ENCODE measurements around the gene GABRB1.

The GABRB1 gene

DNA sequence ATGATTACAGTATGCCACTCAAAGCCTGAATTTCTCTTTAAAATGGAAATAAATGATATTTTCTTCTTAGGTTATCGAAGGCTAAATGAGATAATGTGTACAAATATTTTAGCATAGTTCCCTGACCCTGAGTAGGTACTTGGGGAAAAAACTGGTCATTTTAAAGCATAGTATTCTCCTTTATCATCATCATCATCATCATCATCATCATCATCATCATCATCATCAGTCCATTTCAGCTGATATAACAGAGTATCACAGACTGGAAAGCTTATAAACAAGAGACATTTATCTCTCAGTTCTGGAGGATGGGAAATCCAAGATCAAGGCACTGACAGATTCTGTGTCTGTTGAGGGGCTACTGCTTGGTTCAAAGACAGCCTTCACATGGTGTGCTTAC is 13.9 kb downstream of the GABRB1 start:
- in situ Hi-C loops (cut with HindIII; ENCODE audit: low sequenced_read_pairs): no loop called here

DNA sequence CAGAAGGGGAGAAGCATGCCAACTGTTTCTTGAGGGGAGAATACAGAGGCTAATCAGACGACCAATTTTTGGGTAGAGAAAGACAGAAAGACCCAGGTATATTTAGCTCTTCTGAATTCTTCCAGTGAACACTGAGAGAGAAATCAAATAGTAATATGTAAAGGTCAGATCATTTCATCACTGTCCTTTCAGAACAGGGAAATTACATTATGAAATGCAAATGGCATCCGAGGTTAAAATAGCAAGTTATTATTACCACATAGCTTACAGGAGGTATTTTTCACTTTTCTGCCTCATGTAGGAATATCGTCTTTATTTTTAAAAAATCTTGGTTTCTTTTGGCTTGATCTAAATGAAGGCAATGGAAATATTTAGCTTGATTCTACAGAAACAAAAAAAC is 18.0 kb downstream of the GABRB1 start:
- in situ Hi-C loops (cut with HindIII; ENCODE audit: low sequenced_read_pairs): no loop called here

DNA sequence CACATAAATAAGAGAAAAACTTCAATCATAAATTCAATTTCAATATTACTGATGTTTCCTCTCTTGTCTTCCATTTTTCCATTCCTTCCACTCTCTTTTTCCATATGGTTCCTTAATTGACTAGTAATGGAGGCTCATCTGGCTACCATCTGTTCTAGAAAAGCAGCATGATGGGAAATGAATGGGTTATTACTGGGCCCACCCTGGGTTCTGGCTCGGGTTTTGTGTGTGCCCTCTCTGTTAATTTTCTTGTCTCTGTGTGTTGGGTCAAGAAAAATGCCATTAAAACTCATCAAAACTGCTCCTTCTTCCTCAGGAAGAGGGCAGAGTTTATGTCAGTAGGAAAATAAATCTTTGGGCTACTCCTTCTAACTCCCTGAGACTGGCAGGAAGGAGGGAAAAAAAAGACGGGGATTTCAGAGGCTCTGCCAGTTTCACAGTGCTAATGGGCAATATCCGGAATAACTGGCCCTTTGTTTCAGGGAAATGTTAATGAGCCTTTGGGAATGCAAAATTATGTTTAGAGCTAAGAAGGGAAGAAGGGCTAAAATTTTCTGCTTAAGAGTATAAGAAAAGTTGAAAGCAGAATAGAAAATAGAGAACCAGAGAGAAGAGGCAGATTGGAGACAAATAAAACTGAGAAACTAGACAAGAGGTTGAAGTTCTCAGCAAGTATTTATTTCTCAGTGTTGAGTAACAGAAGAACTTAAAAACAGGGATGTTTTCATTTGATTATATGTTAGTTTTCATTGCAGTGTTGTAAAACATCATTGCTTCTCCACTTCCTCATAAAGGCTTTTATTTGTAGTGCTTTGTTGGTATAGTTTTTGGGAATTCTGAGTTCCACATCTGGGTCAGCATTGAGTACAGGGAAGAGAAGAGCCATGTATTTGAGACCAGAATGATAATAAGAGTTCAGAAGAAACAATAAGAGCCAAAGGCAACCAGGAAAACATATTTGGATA is 19.7 kb downstream of the GABRB1 start:
- in situ Hi-C loops (cut with HindIII; ENCODE audit: low sequenced_read_pairs): no loop called here

DNA sequence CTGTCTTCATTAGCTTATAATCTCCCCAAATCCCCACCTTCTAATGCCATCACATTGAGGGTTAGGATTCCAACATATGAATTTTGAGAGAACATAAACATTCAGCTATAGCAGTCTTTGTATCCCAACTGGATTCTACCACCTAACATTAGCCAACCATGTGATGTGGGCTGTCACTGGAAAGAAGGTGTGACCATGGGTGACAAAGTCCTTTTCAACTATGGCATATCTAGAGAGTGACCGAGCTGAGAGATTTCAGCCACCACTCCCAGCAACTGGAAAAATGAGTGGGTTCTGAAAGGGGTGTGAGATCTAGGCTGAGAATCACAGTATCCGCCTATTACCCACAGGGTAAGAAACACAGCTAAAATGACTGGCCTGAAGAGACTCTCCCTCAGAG is 22.1 kb downstream of the GABRB1 start:
- in situ Hi-C loops (cut with HindIII; ENCODE audit: low sequenced_read_pairs): no loop called here

DNA sequence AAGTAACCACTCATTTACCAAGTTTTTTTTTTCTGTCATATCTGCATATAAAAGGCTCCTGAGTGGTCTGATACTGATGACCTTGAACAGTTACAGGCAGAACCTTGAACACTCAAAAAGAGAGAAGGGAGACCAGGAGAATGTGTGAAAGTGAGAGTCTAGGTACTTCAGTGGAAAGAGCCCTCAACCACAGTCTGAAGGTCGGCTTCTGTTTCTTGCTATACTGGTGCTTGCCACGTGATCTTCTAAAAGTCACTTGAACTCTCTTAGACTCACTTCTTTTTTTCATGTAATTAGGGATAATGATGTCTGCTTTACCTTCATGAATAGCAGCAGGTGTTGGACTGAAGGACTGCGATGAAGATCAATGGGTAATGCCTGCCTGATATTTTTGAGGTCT is 22.8 kb downstream of the GABRB1 start:
- in situ Hi-C loops (cut with HindIII; ENCODE audit: low sequenced_read_pairs): no loop called here

DNA sequence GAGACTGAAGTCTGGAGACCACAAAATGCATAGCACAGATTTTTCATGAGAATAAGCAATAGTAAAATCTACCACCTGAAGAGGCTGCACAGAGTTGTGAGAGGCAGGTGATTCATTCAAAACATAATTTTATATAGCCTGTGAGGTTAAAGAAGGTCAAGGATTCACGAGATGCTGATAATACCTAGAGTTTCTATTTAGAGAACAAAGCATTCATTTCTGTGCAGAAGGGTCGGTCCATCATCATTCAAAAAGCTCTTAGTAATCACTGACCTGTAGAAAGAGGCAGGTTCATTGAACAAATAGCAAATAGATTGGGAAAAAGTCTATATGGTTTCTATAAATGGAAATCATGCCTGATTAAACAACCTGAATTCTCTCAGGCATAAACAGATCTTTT is 26.6 kb downstream of the GABRB1 start:
- in situ Hi-C loops (cut with HindIII; ENCODE audit: low sequenced_read_pairs): no loop called here

DNA sequence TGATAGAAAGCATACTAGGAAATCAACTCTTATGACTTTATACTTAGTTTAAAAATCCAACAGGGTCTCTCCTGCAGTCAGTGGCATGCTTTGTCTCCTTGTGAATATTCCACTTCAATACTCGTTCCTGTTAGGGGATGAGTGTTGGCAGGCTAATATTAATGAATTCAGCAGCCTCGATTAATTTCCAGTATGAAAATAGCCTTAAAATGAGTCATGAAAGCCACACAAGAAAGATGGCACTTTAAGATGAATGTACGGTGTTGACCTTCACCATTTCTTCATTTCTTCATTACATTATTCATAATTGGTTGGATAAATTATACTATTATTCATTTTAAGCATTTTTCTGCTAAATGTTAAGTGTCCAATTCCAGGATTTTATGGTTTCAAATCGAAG is 29.2 kb downstream of the GABRB1 start:
- in situ Hi-C loops (cut with HindIII; ENCODE audit: low sequenced_read_pairs): no loop called here

DNA sequence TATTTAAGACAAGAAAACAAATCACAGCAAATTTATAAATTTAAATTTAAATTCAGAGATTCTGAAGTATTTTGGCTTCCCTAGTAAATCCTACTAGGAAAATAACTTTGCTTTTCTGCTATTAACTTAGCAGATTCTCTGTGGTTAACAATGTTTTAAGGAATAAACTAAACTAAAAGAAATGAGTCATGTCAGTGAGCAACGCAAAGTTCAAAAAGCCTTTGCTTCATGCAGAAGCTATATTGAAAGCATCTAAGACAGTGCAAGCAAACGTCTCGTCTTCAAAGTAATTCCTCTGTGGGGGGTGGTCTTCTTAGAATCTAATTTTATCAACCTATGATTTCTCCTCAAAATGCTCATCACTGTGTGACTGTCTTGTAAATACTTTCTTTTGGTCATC is 30.1 kb downstream of the GABRB1 start:
- in situ Hi-C loops (cut with HindIII; ENCODE audit: low sequenced_read_pairs): no loop called here

DNA sequence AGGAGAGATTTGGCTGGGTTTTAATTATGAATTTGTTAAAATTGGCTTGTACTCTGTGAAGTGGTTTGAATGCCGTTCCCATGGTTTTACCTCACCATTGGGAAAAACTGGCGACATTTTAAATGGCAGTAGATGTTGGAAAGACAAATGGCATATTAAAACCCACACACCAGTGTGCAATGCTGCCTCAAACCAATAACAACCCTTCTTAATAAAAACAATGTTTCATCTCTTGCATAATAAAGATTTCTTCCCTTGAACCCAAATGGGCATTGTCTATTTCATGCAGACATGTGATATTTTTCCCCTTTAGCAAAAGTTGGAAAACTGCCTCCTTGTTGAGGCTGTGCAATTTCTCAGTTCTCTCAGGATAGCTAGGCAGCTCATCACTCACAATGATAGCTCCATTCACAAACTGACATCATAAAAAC is 33.7 kb downstream of the GABRB1 start:
- in situ Hi-C loops (cut with HindIII; ENCODE audit: low sequenced_read_pairs): no loop called here

DNA sequence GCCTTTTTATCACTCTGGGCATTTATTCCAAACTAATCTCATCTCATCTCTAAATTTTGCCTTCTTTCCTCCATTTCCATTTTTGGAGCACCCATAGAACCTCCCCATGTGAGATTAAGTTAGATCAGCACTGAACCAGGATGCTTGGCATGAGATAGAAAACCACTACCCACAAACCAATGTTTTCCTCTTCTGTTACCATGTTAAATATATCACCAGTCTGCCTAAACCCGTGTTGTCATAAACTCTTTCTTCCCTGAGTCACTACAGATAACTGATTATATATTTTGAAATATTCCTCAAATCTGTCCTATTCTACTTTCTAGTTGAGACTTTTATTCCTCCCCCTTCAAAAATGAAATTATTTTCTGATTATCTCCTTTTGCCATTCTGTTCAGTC is 37.6 kb downstream of the GABRB1 start:
- in situ Hi-C loops (cut with HindIII; ENCODE audit: low sequenced_read_pairs): no loop called here

DNA sequence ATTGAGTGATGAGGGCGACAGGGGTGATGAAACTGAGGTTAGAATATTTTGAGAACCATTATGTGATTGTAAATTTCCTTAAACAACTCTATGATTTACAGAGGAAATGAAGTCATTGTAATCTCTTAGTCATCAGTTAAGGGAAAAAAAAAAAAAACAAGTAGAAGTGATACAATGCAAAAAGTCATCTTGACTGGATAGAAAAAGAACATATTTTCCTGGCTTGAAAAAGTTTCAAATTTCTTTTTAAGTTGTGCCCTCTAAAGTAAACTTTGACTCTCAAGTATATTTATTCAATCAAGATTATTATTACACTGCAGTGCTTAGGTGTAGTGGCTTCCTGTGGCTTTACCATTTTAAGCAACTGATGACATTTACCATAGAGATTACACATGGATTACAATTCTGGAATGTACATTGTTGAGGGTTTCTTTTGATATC is 40.6 kb downstream of the GABRB1 start:
- in situ Hi-C loops (cut with HindIII; ENCODE audit: low sequenced_read_pairs): no loop called here

DNA sequence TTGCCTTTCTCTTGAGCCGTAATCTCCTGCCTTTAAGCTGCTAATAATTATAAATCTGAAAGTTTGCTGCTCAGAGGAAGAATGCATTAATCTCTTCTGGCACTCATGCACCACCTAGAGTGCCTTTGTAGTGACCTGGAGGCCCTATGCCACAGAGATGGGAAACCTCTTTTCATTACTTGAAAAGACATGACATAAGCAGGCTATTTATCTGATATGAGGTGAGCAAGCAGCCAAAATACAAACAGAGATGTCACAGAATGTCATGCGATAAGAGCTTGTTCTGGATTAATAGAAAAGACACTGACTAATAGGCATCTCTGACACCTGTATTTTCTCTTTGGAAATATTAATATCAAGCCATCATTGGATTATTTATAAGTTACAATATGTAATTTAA is 42.3 kb downstream of the GABRB1 start:
- in situ Hi-C loops (cut with HindIII; ENCODE audit: low sequenced_read_pairs): no loop called here

DNA sequence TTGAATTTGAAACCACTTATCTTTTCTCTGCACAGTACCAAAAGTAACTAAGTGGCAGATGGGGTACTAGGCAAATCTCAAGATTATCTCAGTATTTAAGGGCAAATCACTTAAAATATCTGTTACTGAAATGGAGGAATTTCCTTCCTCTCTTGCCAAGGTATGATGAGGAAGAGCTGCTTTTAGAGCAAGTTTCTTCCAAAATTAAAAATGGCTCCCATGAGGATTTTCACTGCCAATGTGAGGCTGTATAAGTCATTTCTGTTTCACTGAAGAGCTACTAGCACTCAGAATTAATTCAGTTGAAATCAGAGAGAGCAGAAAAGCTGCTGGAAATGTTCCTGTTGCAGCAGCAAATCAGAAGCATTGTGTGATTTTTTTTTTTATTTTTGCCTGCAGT is 43.4 kb downstream of the GABRB1 start:
- in situ Hi-C loops (cut with HindIII; ENCODE audit: low sequenced_read_pairs): no loop called here

DNA sequence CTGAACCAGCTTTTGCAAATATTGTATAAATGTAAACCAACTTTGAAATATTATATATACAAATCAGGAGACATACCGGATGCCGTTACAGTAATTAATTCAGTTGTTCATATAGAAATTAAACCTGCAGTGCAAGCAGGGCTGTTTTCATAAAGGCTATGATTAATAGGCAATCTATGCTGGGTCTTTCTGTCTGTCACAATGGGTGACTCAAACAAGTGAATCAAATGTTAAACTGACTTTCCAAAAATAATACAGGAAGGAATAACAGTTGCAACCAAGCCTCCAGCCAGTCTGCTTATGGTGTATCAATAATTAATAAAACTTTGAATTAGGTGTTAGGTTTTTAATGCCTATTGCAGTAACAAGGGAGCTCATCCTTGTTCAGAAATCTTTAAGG is 43.9 kb downstream of the GABRB1 start:
- in situ Hi-C loops (cut with HindIII; ENCODE audit: low sequenced_read_pairs): no loop called here

DNA sequence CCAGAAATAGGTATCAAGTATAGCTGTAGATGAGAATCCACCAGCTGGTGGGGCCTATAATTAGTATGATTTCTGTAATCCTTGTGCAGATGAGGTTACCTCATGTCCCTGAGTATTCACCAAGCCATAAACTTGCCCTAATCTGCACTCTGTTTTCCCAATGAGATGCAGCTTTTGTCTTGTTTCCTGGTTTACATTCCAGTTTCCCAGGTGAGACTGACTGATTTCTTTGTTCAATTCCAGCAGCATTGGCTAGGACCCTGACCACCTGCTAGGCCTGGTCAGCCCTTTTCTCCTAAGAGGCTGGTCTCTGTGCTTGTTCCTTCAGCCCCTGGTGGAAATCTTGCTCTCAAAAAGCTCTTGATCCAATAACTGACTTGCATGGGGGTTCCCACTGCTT is 44.6 kb downstream of the GABRB1 start:
- in situ Hi-C loops (cut with HindIII; ENCODE audit: low sequenced_read_pairs): no loop called here

DNA sequence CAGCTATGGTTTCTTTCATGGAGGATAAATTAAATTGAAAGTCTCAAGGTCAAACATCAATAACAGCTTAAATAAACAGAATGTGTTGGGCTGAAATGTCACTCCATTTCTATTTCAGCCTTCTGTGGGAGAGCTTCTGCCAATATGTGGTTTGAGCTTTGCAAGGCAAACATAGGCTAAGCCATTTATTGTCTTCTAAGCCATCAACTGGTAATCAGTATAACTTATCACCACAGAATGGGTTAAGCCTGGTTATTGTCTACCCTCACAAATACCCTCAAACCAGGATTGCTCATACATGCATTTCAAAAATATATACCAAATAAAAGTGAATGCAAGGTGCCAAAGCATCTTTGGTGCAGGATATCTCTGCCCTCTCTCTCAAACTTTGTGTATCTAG is 52.7 kb downstream of the GABRB1 start:
- in situ Hi-C loops (cut with HindIII; ENCODE audit: low sequenced_read_pairs): no loop called here

DNA sequence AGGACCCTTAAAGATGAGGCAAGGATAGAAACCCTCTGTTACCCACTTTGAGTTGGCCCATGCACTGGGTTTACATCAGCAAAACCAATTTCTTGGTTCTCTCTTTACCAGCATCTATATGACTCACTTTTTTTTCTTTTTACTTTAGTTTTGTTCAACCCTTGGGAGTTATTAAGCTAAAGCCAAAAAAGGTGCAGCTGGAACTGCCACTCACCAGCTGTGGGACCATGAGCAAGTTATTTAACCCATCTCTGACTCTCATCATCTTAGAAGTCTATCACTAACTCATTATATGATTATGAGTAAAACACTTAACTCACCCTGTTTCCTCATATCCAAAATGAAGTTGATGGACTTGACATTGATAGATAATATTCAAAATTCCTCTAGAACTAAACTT is 53.4 kb downstream of the GABRB1 start:
- in situ Hi-C loops (cut with HindIII; ENCODE audit: low sequenced_read_pairs): no loop called here

DNA sequence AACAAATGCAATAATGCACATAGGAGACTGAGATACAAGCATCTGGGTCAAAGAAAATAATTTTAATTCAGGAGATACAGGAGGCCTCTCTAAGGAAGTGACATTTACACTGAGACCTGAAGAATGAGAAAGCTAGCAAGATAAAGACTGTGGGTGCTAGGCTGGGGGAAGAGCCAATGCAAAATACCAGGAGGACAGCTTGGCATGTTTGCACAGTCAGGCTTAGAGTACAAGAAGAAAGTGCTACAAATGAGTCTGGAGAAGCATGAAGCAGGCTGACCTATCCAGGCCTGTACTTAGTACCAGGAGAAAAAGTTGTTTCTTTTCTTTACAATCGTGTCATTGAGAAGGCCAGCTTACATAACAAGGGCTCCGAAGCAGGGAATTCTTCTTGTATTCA is 56.9 kb downstream of the GABRB1 start:
- in situ Hi-C loops (cut with HindIII; ENCODE audit: low sequenced_read_pairs): no loop called here

DNA sequence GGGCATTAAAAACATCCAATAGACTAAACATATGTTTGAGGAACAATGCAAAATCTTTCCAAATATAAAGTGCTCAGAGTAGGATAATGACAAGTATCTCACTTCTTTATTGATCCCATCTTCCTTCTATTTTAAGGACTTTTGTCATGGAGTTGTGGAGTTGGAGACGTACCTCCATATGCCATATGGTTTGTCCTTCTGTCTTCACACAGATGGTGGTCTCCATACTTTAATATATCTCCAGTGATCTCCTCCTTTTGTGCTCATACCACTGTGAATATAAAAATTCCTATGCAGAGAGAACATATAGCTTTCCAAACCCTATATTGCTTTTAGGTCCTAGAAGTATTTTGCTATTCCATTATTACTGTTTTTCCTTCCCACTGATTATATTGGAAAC is 64.5 kb downstream of the GABRB1 start:
- in situ Hi-C loops (cut with HindIII; ENCODE audit: low sequenced_read_pairs): no loop called here

DNA sequence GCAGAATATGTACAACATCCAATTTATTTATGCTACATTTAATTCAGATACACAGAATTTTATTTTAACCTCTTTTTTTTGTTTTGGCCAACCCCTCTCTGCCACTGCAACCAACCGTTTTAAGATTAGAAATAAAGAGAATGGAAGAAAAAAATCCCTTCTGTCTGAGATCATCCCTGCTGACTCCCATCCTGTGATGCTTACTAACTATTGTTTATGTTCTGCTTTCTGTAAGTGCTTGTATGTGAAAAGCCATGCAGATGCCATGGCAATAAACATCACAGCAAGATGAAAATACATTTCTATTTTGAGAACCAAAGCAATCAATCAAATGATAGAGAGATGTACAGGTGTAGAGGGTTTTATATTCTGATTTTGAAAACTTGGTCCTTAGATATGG is 70.1 kb downstream of the GABRB1 start:
- in situ Hi-C loops (cut with HindIII; ENCODE audit: low sequenced_read_pairs): no loop called here

DNA sequence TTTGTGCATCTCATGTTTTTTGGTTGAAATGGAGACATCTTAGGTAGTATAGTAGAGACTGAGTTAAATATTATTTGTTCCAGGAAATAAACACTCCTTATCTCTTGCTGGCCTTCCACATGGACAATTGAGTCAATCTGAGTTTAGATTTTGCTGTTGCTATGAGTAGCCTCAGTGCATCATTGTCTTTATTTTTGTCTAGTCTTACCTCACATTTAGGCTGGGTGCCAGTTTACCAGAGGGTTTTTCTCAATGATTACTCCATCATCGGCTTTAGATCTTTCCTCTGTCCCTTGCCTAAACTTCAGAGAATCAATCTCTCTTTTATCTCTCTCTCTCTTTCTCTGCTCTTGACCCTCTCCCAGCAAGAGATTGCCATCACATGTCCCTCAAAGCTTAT is 73.6 kb downstream of the GABRB1 start:
- in situ Hi-C loops (cut with HindIII; ENCODE audit: low sequenced_read_pairs): no loop called here

DNA sequence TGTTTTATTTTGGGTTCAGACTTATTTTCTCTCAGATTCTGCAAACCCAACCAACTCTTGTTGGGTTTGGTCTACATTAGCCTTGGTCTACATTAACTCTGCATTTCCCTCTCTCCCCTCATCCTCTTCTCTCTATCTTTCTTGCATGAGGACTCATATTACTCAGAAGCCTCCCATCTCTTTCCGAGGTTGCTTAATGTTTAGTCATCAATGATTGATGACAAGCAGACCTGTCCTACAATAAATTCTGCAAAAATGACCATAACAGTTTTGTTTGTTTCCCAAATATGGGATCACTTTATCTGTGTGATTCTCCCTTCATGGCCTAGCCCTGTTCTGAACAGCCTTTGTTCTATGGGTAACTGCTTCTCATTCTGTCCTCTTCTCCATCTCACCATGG is 75.2 kb downstream of the GABRB1 start:
- in situ Hi-C loops (cut with HindIII; ENCODE audit: low sequenced_read_pairs): no loop called here

DNA sequence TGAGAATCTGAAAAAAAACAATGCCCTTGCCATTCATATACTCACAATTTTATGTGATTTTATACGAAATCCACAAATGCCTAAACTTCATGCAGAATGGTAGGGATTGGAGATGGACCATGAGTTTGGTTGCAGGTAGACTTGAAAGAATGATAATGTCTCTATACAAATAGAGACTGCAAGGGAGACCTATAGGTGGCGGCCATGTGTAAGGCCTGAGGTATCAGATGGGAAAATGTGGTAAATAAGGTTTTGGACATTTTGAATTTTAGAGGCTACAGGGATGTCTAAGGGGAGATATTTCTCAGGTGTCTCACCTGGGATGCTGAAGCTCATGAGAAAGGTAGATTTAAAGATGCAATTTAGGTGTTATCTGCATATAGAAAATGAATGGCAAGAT is 78.0 kb downstream of the GABRB1 start:
- in situ Hi-C loops (cut with HindIII; ENCODE audit: low sequenced_read_pairs): no loop called here

All from DLD1 (cell line).